WI38 (cell line): ENCODE results near the gene ARHGDIA.

ENCODE experiments used
- H3K4me3 ChIP-seq: 2 replicates; pipeline ENCODE4 v1.5.1; 2011; ENCODE audit warnings: low read depth, mild to moderate bottlenecking, control low read depth, low read length
- TF ChIP-seq, protein P1 (sequence below): IDR thresholded peaks from 2 replicates; pipeline ENCODE4 v1.5.1; 2012; ENCODE audit warnings: low read depth, mild to moderate bottlenecking, control low read depth, low read length

Gene ARHGDIA

GRCh38 chr17:81858170-81858966, 12.8 kb downstream of the ARHGDIA start:
- TF ChIP-seq, protein P1, sequence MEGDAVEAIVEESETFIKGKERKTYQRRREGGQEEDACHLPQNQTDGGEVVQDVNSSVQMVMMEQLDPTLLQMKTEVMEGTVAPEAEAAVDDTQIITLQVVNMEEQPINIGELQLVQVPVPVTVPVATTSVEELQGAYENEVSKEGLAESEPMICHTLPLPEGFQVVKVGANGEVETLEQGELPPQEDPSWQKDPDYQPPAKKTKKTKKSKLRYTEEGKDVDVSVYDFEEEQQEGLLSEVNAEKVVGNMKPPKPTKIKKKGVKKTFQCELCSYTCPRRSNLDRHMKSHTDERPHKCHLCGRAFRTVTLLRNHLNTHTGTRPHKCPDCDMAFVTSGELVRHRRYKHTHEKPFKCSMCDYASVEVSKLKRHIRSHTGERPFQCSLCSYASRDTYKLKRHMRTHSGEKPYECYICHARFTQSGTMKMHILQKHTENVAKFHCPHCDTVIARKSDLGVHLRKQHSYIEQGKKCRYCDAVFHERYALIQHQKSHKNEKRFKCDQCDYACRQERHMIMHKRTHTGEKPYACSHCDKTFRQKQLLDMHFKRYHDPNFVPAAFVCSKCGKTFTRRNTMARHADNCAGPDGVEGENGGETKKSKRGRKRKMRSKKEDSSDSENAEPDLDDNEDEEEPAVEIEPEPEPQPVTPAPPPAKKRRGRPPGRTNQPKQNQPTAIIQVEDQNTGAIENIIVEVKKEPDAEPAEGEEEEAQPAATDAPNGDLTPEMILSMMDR: no peak
- peak overlapping the region; percentile 96 for H3K4me3 ChIP-seq

- H3K4me3 ChIP-seq: no peak overlapping the region
- TF ChIP-seq, protein P1: no peak
These were observed 16.0 kb downstream of the ARHGDIA start for GRCh38 chr17:81854974-81855774.

- TF ChIP-seq, protein P1: no peak
- no peak overlapping the region for H3K4me3 ChIP-seq
These were observed 18.9 kb downstream of the ARHGDIA start for GRCh38 chr17:81852237-81852636.

- TF ChIP-seq, protein P1: no peak
These were observed 19.7 kb downstream of the ARHGDIA start for GRCh38 chr17:81851423-81851822.

DNA sequence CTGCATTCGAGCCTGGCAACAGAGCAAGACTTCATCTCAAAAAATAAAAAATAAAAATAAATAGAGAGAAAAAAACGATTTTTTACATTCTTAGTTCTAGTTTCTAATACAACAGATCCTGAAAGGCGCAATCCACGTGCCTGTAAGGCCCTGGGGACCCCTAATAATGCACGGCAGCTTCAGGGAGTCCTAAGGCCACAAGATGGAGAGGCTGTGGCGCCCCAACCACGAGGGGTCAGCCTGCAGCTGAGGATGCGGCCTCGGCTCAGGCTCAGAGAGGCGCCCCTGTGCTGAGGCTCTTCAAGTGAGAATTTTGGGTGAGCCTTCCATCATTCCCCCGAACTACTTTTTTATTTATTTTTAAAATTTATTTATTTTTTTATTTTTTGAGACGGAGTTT, 21.7 kb downstream of the ARHGDIA start:
- TF ChIP-seq, protein P1: no peak
- no peak overlapping the region for H3K4me3 ChIP-seq

More at GRCh38 chr17:81851423-81851822, 19.7 kb downstream of the ARHGDIA start:
- H3K4me3 ChIP-seq: no peak overlapping the region

GRCh38 chr17:81846743-81847689, 24.1 kb downstream of the ARHGDIA start:
- TF ChIP-seq, protein P1: no peak
- no peak overlapping the region for H3K4me3 ChIP-seq
